Measurements from ENCODE around the gene ZNF473.

DNA sequence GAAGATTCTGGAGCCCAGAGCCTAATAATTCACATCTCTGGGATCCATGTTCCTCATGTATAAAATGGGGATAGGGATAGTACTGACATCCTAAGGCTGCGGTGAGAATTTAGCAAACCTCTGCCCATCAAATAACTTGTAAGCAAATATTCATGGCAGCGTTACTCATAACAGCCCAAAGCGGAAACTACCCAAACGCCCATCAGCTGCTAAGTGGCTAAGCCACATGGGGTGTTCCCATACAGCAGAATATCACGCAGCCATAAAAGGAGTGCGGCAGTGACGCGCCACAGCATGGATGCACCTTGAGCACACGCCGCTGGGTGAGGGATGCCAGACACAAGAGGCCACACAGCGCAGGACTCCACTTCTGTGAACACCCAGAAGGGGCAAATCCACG is 20.4 kb upstream of the ZNF473 start:
- TF ChIP-seq, protein P1, sequence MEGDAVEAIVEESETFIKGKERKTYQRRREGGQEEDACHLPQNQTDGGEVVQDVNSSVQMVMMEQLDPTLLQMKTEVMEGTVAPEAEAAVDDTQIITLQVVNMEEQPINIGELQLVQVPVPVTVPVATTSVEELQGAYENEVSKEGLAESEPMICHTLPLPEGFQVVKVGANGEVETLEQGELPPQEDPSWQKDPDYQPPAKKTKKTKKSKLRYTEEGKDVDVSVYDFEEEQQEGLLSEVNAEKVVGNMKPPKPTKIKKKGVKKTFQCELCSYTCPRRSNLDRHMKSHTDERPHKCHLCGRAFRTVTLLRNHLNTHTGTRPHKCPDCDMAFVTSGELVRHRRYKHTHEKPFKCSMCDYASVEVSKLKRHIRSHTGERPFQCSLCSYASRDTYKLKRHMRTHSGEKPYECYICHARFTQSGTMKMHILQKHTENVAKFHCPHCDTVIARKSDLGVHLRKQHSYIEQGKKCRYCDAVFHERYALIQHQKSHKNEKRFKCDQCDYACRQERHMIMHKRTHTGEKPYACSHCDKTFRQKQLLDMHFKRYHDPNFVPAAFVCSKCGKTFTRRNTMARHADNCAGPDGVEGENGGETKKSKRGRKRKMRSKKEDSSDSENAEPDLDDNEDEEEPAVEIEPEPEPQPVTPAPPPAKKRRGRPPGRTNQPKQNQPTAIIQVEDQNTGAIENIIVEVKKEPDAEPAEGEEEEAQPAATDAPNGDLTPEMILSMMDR (IDR thresholded peaks at IDR 0.05) = no peak
- TF ChIP-seq POLR2A (IDR thresholded peaks at IDR 0.05) = no peak

Measured in prostate gland (tissue), 2 donors.